Measurements from ENCODE around the gene QKI.

The QKI gene

GRCh38 chr6:163392533-163392932 is 22.0 kb upstream of the QKI start:
- no peak for DNase-seq

- DNase-seq, result no peak
These were observed 20.6 kb upstream of the QKI start for GRCh38 chr6:163393923-163394322.

- DNase-seq, result no peak
These were observed 19.9 kb upstream of the QKI start for GRCh38 chr6:163394659-163395058.

GRCh38 chr6:163395122-163395830 is 19.2 kb upstream of the QKI start:
- no peak for DNase-seq

- DNase-seq, result no peak
These were observed 18.7 kb upstream of the QKI start for GRCh38 chr6:163395831-163396185.

- DNase-seq, result no peak
These were observed 17.2 kb upstream of the QKI start for GRCh38 chr6:163397326-163397725.

- DNase-seq, result no peak
These were observed 16.4 kb upstream of the QKI start for GRCh38 chr6:163398115-163398514.

GRCh38 chr6:163398815-163399214 is 15.7 kb upstream of the QKI start:
- DNase-seq, result no peak

GRCh38 chr6:163400509-163400908 is 14.0 kb upstream of the QKI start:
- no peak for DNase-seq

GRCh38 chr6:163401039-163401885 is 13.3 kb upstream of the QKI start:
- no peak for DNase-seq

GRCh38 chr6:163402616-163403015 is 11.9 kb upstream of the QKI start:
- no peak for DNase-seq

GRCh38 chr6:163404825-163405265 is 9.7 kb upstream of the QKI start:
- no peak for DNase-seq

- DNase-seq, result no peak
These were observed 8.9 kb upstream of the QKI start for GRCh38 chr6:163405412-163406309.

GRCh38 chr6:163406366-163406765 is 8.2 kb upstream of the QKI start:
- DNase-seq, result no peak

GRCh38 chr6:163406830-163407229 is 7.7 kb upstream of the QKI start:
- no peak for DNase-seq

- no peak for DNase-seq
These were observed 6.0 kb upstream of the QKI start for GRCh38 chr6:163408352-163408991.

- no peak for DNase-seq
These were observed 4.8 kb upstream of the QKI start for GRCh38 chr6:163409712-163410111.

- no peak for DNase-seq
These were observed 2.2 kb upstream of the QKI start for GRCh38 chr6:163412341-163412740.

GRCh38 chr6:163412801-163413344 is 1.6 kb upstream of the QKI start:
- no peak for DNase-seq

GRCh38 chr6:163413345-163414116 is 987 bp upstream of the QKI start:
- peak; percentile 64 for DNase-seq

GRCh38 chr6:163414946-163415619 is 565 bp downstream of the QKI start:
- DNase-seq, result no peak

All from NCI-H1048 (cell line).